Measurements from ENCODE around the gene RAD51.
A peak's percentile ranks its signal among the peaks of the same experiment; 100 is the strongest.
"Not testable (repeated sequence)": the region's sequence is repeated elsewhere in the genome, so short reads cannot be mapped to it uniquely, and the experiment has no call there.

The RAD51 gene

GRCh38 chr15:40694688-40695468 lies at the start of gene RAD51:
Gene RAD51 (plus strand): TSS chr15:40695174. CDS start chr15:40698759, 3,585 bp downstream.
- DNase-seq = peak; percentile 97

GRCh38 chr15:40647523-40647922 lies 47.5 kb upstream of the RAD51 start:
- no peak for DNase-seq

DNA sequence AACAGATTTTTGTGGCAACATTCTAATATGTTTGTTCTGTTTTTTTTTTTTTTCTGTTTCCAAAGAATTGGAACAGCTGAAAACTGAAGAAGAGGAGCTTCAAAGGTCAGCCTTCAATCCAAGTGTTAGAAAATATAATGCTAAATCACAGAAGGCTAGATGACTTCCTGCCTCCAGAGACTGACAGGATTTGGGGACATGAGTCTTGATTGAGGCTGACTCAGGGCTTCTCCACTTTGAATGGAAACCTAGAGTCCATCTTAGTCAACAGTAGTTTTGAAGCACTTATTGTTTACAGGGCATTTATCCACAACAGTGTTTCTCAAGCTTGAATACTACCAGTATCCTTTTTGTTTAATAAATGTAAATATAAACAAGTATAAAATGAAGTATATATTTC lies 44.5 kb upstream of the RAD51 start:
- no peak for DNase-seq

DNA sequence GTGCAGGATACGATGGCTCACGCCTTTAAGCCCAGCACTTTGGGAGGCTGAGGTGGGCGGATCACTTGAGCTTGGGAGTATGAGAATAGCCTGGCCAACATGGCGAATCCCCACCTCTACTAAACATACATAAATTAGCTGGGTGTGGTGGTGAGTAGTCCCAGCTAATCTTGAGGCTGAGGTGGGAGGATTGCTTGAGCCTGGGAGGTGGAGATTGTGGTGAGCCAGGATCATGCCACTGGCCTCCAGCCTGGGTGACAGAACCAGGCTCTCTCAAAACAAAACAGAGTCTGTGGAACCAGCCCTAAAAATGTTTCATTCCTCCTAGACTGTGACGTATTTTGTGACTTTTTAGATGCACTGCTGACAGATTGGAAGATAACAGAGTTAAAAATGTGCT lies 34.3 kb upstream of the RAD51 start:
- DNase-seq = peak; percentile 12

DNA sequence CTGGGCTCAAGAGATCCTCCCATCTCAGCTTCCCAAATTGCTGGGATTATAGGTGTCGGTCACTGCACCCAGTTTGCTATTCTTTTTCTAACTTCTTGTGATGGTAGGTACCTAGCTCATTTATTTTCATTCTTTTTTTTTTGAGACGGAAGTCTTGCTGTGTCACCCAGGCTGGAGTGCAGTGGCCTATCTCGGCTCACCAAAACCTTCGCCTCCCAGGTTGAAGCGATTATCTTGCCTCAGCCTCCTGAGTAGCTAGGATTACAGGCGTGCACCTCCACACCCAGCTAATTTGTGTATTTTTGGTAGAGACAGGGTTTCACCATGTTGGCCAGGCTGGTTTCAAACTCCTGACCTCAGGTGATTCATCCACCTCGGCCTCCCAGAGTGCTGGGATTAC lies 30.1 kb upstream of the RAD51 start:
- DNase-seq = no peak

- not testable (repeated sequence) for DNase-seq
Observed at GRCh38 chr15:40676290-40676689, 18.7 kb upstream of the RAD51 start.

GRCh38 chr15:40676906-40677305 lies 18.1 kb upstream of the RAD51 start:
- not testable (repeated sequence) for DNase-seq

DNA sequence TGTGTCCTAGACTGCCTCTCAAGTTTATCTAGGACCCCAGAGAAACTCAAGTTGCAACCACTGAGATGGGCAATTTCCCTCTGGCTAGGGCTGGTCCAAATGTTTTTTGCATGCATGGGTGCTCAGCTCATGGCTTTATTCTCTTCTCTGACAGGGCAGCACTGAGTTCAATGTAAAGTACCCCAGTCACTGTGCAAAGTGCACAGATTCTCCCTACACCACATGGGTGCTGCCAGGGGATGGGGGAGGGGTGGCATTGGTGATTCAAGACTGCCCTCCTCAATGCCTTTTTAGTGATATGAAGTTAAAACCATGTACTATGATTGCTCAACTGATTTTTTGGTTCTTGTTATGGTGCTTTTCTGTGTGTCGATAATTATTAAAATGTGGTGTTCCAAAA lies 14.8 kb upstream of the RAD51 start:
- peak; percentile 8 for DNase-seq

DNA sequence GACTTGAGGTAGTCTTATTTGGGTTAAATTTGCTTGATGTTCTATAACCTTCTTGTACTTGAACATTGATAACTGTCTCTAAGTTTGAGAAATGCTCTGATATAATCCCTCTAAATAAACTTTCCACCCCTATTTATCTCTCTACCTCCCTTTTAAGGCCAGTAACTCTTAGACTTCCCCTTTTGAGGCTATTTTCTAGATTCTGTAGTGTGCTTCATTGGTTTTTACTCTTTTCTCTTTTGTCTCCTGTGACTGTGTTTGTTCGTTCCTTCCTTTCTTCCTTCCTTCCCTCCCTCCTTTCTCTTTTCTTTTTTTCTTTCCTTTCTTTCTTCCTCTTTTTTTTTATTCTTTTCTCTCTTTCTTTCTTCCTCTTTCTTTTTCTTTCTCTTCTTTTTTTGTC lies 14.0 kb upstream of the RAD51 start:
- peak; percentile 69 for DNase-seq

DNA sequence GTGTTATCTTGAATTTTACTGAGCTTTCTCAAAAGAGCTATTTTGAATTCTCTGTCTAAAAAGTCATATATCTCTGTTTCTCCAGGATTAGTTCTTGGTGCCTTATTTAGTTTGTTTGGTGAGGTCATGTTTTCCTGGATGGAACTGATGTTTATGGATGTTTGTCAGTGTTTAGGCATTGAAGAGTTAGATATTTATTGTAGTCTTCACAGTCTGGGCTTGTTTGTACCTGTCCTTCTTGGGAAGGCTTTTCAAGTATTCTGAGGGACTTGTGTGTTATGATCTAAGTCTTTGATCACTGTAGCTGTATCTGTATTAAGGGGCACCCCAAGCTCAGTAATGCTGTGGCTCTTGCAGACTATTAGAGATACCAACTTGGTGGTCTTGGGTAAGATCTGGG lies 10.6 kb upstream of the RAD51 start:
- DNase-seq = no peak

DNA sequence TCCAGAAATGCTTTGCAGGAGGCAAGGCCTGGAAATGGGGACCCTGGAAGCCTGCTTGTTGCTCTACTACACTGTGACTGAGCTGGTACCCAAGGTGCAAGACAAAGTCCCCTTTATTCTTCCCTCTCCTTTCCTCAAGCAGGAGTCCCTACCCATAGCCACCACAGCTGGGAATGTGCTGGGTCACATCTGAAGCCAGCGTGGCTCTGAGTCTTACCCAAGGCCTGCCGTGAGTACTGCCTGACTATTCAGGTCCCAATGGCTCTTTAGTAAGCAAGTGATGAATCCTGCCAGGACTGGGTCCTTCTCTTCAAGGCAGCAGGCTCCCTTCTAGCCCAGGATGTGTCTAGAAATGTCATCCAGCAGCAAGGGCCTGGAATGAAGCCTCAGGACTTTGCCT lies 9.6 kb upstream of the RAD51 start:
- DNase-seq = no peak

DNA sequence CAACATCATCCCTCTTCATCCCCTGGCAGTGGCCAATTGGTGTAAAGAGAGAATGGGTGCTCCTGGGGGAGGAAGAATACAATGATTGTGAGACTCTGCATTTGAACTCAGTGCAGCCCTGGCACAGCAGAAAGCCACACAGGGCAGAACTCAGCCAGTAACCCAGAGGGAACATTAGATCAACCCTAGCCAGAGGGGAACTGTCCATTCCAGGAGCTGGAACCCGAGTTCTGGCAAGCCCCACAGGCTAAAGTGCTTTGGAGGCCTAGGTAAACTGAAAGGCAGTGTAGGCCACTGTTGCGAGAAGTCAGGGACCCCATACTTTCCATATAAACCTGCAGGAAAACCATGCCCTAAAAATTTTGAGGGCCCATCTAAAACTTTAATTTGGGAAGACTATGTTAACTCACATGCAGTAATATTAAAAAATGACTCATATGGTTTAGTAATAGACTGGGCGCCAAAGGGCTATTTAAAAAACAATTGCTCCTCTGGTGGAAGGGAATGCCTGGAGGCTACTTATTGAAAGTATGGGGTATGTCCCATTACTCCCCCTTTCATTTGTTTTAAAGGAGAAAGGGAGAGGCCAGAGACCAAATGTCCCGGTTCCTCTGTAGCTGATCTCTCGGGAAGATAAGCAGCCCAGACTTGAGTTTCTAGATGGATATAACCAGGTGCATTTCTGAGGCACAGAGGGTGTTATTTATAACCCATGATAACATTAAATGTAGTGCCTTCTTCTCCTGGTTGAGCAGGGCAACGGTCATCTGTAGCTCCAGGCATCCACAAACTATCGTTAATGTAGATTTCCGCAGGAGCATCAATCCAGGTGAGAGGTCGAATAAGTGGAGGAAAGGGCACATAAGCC lies 5.8 kb upstream of the RAD51 start:
- DNase-seq = no peak

- DNase-seq = no peak
Observed at GRCh38 chr15:40691737-40692136, 3.2 kb upstream of the RAD51 start.

DNA sequence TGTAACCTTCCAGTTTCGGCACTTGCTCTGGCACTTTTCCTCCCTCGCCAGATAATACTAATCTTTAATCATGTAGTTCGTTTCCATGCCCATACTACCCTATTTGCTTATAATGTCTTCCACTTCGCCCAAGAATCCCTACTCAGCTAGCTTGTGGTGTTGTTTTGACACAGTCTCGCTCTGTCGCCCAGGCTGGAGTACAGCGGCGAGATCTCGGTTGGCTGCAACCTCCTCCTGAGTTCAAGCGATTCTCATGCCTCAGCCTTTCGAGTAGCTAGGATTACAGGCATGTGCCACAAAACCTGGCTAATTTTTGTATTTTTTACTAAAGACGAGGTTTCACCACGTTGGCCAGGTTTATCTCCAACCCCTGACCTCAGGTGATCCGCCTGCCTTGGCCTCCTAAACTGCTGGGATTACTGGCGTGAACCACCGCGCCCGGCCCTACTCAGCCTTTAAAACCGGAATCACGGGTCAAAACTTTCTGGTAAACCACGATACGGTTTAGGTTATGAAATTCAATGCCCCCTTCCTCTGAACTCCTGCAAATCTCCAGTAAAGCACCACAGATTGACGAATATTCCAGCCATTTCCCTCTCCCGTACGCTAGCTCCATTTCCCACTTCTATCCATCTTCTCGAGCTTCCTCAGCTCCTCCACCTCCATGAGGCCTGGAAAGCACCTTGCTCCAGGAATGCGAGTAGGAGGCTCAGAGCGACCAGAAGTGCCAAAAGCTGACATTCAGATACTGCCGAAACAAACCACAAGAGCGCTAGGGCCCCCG lies 878 bp upstream of the RAD51 start:
- DNase-seq = no peak

DNA sequence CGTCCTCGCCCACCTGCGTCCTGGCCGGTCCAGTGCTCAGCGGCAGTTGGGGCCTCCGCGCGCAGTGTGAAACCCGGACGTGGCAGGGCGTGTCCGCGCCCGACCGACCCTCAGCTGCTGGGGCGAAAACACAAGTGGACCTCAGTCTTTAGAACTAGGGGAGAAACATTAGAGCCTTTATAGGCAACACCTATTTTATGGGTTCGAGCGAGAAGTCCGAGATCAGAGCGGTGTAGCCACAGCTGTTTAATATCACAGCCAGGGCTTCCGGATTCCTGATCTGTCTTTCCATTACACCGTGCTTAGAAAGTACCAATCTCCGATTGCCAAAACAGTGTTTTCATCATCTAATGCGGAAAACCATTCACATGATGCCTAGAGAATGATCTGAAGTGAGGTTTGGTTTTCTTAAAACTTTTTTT lies 506 bp downstream of the RAD51 start:
- DNase-seq = peak; percentile 66

GRCh38 chr15:40696228-40696627 lies 1.3 kb downstream of the RAD51 start:
- DNase-seq = peak; percentile 22

DNA sequence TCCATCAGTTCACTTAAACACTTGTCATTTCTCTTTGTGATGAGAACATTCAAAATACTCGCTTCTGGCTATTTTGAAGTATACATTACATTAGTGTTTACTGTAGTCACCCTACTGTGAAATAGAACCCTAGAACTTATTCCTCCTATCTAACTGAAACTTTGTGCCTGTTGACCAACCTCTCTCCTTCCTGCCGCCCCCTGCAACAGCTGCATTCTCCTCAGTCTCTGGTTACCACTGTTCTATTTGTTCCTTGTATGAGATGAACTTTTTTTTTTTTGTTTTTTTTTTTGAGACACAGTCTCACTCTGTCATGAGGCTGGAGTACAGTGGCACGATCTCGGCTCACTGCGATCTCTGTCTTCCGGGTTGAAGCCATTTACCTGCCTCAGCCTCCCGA lies 2.9 kb downstream of the RAD51 start:
- no peak for DNase-seq

DNA sequence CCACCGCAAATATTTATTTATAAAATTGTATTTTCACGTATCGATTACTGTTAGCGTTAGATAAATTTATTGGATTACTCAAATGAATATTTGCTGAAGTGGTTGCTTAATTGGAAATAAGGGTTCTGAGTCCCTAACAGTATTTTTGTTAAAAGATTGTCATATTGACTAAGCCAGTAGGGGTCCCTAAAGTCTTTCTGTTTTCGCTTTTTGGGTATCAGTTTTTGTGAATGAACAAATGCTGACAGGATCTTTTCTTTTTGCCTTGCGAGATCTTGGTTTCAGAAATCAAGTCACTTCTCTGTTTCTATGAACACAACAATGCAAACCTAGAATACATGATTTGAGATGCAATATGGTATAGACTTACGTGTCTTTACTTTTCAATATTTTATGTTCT lies 7.1 kb downstream of the RAD51 start:
- peak; percentile 18 for DNase-seq

DNA sequence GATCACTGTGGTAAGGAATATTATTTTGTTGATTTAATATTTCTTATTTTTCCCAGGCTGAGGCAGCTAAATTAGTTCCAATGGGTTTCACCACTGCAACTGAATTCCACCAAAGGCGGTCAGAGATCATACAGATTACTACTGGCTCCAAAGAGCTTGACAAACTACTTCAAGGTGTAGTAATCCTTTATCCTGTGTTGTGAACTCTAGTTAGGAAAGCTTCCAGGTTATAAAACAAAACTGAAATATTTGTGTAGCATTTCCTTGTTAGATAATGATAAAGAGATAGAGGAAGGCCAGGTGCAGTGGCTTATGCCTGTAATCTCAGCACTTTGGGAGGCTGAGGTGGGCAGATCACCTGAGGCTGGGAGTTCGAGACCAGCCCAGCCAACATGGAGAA lies 11.1 kb downstream of the RAD51 start:
- no peak for DNase-seq

DNA sequence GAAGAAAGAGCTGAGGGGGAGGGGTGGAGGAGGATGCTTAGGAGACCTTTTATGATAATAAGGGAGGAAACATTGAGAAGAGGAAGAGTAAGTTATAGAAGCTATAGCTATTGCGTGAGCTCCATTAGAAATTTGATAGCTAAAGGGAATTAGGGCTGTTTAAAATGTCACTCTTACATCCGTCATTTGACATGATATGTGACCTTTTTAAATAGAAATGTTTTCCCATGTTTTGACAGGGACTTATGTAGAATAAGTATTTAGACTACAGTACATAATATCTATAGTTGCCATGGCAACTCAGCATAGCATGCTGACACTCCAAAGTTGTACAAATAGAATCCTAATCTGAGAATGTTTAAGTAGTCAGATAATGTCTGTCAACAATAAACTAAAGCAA lies 19.2 kb downstream of the RAD51 start:
- DNase-seq = no peak

DNA sequence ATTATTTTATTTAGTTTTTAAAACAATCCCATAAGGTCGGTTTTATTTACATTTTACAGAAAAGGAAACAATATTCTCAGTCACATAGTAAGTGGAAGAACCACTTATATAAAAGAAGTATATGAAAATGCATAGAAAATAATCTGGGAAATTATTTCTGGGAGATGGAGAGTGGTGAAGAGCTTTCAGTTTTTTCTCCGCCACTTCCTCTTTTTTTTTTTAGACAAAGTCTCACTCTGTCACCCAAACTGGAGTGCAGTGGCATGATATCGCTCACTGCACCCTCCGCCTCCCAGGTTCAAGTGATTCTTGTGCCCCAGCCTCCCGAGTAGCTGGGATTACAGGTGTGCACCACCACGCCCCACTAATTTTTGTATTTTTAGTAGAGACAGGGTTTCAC lies 21.2 kb downstream of the RAD51 start:
- no peak for DNase-seq

DNA sequence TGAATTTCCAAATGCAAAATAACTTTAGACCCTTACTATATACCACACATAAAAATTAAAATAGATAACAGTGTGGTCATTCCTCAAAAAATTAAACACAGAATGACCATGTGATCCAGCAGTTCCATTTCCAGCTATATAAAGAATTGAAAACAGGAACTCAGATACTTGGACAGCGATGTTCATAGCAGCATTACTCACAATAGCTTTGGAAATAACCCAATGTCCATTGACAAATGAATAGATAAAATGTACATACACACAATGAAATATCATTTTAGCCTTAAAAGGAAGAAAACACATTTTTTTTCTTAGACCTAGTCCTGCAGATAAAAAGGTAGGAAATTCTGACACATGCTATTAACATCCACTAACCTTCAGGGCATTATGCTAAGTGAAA lies 26.7 kb downstream of the RAD51 start:
- no peak for DNase-seq

- DNase-seq = no peak
Observed at GRCh38 chr15:40722354-40722753, 27.4 kb downstream of the RAD51 start.

Data from OCI-M1 (cell line).